Measurements from ENCODE around the gene PDC.
A peak's percentile ranks its signal among the peaks of the same experiment; 100 is the strongest.

Gene PDC

GRCh38 chr1:186461014-186461413 lies at the start of gene PDC:
Gene PDC, minus strand, starts transcription at chr1:186461114. Its CDS starts 11,655 bp downstream, at chr1:186449459.
- no peak for DNase-seq

- DNase-seq, result no peak
Measured at GRCh38 chr1:186503190-186503589, 42.3 kb upstream of the PDC start.

DNA sequence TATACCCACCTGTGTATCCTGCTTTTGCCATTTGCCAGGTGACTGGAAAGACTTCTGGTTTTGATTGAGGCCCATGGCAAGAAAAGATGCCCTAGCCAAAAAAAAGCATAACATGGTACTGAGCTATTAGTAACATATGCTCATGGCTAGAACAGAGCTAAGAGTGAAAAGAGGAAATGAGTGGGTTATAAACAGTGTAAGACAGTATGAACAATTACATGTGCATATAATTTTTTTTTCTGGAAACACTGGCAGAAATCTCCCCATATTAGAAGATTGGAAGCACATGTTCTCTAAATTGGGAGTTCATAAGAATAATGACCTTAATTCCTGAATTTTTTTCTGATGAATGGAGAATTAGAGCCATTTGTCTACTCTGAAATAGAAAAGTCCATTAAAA lies 41.2 kb upstream of the PDC start:
- DNase-seq, result no peak

GRCh38 chr1:186500804-186501203 lies 39.9 kb upstream of the PDC start:
- no peak for DNase-seq

- no peak for DNase-seq
Measured at GRCh38 chr1:186499571-186499970, 38.7 kb upstream of the PDC start.

GRCh38 chr1:186498695-186499389 lies 37.9 kb upstream of the PDC start:
- DNase-seq, result no peak

DNA sequence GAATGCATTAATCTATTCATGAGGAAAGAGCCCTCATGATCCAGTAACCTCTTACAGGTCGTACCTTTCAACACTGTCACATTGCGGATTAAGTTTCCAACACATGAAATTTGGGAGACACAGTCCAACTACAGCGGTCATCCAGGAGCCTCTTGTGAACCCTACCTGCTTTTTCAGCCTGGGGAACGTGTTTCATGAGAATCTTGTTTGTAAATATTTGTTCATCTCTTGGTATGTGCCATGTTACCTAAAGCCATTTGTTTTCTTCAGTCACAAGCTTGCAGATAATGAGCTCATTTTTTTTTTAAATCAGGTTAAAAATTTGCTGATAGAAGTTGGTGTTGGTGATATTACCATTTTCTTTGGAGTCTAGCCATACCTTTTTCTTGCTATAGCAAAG lies 37.2 kb upstream of the PDC start:
- DNase-seq, result no peak

DNA sequence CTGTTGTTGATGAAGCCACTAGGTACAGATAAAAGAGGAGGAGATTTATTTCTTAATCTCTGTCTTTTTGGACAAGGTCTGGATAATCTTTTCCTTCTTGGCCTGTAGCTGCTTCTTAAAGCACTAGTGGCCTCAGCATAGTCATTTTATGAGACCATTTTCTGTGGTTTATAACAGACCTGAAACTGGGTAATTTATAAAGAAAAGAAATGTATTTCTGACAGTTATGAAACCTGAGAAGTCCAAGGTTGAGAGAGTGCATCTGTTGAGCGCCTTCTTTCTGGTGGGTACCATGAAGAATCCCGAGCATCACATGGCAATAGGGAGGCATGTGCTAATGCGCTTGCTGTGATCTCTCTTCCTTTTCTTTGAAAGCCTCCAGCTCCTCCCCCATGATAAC lies 36.7 kb upstream of the PDC start:
- no peak for DNase-seq

DNA sequence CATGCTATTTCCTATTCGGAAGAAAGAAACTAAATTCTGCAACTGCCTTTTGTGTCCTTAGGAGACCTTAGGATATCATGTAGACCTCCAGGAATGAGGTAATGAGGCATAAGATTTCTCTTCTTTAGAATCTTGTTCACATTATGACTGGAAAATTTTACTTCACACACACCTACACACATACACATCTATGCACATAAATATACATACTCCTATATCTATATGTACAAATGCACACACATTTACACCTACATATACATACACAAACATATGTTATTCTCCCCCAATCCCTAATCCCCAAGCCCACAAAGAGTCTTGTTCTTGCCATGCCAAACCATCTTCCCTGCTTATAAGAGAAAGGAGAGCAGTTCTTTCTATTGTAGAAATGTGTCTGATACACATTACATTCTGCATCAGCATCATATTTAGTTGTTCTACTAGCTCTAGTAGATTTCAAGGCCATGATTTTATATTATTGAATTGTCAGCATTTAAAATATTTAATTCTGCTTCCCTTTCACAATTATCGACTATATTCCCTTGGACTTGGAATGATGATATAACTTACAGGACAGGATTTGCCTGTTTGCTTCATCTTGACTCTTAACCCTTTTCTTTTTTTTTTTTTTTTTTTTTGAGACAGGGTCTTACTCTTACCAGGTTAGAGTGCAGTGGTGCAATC lies 35.4 kb upstream of the PDC start:
- DNase-seq, result no peak

DNA sequence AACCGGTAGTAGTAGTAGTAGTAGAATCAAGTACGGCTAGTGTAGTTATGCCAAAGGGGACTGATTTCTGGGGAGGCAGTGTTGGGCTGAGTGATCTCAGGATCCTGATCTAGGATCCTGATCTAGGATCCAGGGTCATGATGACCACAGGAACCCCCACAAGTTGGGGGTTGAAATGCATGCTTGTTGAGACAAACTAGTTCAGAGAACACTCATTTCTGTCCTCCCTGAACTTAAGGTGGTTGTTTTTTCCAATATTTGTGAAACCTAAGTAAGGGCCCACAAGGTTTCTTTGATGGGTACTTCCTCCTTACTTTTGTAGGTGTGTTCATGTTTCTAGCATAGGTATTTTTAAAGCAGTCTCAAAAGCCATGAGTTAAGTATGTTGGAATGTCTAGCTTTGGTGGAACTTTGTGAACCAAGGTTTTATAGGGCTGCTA lies 33.9 kb upstream of the PDC start:
- DNase-seq, result no peak

- DNase-seq, result no peak
Measured at GRCh38 chr1:186492531-186493291, 31.8 kb upstream of the PDC start.

GRCh38 chr1:186491336-186491735 lies 30.4 kb upstream of the PDC start:
- DNase-seq, result no peak

- no peak for DNase-seq
Measured at GRCh38 chr1:186487163-186487562, 26.2 kb upstream of the PDC start.

GRCh38 chr1:186486061-186486460 lies 25.1 kb upstream of the PDC start:
- DNase-seq, result no peak

DNA sequence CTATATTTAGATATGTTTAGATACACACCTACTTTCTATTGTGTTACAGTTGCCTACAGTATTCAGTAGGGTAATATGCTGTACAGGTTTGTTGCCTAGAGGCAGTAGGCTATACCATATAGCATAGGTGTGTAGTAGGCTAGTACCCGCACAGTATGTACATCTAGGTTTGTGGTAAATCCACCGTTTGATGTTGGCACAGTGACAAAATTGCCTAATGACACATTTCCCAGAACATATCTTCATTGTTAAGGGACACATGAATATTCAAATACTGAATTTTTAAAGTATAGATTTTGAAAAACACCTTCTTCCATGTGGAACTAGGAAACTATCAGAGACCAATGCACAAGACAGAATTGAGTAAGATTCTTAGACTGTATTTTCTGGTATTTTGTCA lies 22.6 kb upstream of the PDC start:
- no peak for DNase-seq

GRCh38 chr1:186482661-186483255 lies 21.8 kb upstream of the PDC start:
- peak; percentile 29 for DNase-seq

- no peak for DNase-seq
Measured at GRCh38 chr1:186481303-186481888, 20.5 kb upstream of the PDC start.

GRCh38 chr1:186479162-186479561 lies 18.2 kb upstream of the PDC start:
- no peak for DNase-seq

- no peak for DNase-seq
Measured at GRCh38 chr1:186476264-186477040, 15.5 kb upstream of the PDC start.

DNA sequence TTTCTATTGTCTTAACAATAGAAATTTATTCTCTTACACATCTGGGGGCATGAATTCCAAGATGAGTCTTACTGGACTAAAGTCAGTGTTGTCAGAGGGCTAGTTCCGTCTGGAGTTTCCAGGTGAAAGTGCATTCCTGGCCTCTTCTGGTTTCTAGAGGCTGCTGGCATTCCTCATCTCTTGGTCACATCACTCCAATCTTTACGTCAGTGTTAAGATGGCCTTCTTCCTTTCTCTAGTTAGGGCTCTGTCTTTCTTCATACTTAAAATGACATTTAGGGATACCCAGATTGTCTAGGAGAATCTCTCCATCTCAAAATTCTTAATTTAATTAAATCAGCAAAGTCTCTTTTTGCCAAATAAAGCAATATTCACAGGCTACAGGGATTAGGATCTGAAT lies 13.3 kb upstream of the PDC start:
- DNase-seq, result no peak

GRCh38 chr1:186473047-186473446 lies 12.1 kb upstream of the PDC start:
- DNase-seq, result no peak

DNA sequence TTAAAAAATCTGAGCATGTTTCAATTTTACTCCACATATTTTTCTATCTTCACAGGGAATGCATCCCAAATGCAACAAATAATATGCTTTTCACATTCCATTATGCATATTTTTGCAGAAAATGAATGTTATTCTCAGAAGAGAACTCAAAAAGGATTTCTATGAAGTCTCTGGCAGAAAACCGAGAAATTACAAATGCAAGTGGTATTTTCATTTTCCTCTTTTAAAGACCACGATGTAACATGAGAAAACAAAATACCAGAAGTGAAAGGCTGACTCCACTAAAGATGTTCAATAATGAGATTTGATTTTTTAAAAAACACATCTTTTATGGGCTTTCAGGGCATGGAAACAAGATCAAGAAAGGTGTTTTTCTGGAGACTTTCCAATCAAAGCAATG lies 5.0 kb upstream of the PDC start:
- no peak for DNase-seq
